ENCODE data around the gene NOTCH1.

DNA sequence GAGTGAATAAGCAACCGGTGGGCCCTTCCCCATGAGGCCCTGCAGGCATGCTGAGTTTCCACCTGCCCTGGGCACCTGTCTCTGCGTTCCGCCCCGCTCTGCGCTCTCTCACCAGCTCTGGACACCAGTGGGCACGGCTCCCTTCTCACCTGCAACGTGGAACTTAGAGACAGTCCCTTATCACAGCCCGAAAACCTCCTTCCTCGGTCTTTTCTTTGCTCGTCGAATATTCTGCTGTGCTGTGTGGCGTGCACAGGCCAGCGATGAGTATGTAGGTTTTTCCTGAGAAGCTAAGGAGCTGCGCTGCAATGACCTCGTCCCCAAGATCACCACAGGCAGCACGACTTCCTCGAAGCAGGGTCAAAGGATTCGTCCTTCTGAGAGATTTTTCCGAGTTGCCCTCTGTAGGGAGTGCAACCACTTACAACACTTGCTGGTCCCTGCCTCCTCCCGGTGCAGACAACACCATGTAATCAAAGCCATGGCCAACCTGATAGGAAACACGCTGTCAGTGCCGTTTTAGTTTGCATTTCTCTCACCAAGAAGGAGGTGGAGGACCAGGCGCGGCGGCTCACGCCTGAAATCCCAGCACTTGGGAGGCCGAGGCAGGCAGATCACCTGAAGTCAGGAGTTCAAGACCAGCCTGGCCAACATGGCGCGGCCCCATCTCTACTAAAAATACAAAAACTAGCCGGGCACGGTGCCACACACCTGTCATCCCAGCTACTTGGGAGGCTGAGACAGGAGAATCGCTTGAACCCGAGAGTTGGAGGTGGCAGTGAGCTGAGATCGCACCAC lies 27.2 kb upstream of the NOTCH1 start:
- TF ChIP-seq, protein P1, sequence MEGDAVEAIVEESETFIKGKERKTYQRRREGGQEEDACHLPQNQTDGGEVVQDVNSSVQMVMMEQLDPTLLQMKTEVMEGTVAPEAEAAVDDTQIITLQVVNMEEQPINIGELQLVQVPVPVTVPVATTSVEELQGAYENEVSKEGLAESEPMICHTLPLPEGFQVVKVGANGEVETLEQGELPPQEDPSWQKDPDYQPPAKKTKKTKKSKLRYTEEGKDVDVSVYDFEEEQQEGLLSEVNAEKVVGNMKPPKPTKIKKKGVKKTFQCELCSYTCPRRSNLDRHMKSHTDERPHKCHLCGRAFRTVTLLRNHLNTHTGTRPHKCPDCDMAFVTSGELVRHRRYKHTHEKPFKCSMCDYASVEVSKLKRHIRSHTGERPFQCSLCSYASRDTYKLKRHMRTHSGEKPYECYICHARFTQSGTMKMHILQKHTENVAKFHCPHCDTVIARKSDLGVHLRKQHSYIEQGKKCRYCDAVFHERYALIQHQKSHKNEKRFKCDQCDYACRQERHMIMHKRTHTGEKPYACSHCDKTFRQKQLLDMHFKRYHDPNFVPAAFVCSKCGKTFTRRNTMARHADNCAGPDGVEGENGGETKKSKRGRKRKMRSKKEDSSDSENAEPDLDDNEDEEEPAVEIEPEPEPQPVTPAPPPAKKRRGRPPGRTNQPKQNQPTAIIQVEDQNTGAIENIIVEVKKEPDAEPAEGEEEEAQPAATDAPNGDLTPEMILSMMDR (conservative IDR thresholded peaks at IDR 0.05; ENCODE audit: low read depth, low read length) = no peak
- TF ChIP-seq EZH2 (IDR thresholded peaks at IDR 0.05; ENCODE audit: borderline replicate concordance, low read depth, low read length, poor library complexity, severe bottlenecking) = no peak

Measured in A673 (cell line).